CD4-positive, alpha-beta T cell treated with Interleukin-15 for 4 hours (primary cell): ENCODE data around the gene OPRL1.

Source experiments
- DNase-seq: peaks from one replicate; pipeline ENCODE4 v3.0.0-alpha.2; 2020; ENCODE audit warnings: low spot score

OPRL1 gene

DNA sequence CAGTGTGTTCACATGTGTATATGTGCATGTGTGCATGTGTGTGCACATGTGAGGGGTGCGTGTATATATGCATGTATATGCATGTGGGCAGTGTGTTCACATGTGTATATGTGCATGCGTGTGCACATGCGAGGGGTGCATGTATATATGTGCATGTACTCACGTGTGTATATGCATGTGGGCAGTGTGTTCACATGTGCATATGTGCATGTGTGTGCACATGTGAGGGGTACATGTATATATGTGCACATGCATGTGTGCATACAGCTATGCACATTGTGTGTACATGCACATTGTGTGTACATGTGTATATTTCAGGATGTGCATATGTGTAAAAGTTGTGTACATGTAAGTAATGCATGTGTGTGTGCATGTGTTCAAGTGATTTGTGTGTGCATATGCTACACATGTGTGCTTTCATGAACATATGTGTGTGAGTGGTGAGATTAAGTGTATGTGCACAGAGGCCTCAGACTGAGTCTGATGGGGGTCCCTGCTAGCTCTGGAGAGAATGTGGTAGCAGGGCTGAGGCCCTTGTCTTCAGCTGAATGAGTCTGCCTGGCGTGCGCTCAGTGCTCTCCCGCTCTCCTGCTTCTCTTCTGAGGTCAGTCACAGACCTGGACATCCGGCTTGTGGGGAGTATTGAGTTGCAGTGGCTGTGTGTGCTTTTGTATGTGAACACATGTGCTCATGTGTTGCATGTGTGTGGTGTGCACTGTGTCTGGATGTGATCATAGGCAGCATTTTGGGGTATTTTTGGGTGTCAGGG, 64.4 kb downstream of the OPRL1 start:
- DNase-seq, result no peak

DNA sequence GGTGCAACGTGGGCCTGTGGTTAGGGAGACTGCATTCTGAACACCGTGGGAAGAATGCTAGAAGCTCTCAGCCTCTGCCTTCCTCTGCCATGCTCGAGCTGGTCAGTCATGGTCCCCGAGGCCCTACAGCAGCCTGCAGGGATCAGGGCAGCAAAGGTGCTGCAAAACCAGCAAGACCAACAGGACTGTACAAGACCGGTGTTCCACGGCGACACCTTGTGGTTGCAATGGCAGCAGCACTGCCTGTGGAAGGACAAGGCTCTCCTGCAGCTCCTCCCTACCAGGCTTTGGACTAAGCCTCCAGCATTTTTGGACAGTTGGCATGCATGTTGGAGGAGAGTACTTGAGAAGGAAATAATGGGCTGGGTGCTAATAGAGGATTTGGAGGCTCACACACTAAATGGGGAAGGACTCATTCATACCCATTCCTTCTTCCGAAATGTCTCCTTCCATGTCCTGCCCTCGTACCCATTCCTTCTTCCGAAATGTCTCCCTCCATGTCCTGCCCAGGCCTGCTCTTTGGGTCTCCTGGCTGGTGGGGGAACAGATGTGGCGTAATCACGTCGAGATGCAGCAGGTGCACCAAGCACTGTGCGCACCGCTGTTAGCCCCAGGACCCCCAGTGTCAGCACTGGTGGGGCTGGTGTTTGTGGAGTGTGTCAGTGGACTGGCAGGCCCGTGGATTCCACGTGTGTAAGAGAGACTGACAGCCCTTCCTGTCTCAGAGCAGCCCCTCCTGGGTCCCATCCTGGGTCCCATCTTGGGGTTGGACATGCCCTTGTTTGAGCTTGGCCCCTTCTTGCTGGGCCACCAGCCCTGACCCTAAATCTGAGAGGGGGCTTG, 65.8 kb downstream of the OPRL1 start:
- no peak for DNase-seq

DNA sequence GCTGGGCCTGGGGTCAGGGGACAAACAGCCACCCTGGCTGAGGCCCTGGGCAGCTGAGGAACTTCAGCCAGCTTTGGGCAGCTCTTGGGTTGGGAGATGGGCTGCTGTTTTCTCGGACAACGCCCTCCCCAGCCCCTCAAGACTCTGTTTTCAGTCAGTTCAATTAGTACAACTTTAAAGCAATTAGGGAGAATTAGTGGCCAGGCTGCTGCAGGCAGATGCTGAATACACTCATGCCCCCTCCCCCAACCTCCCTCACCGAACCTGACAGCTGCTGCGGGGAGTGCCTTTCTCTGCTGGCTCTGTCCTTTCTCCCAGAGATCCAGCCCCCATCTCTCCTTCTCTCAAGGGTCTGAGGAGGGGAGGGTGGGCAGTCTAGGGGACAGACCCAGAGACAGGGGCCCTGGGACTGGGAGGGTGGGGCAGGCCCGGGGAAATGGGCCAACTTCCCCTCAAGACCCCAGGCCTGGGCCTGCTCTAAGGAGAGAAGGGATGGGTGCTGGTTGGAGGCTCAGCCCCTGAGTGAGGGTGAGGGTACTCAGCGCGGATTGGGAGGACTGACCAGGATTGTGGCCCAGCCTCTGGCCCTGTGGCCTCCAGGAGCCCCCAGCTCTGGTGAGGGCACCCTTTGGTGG, 66.5 kb downstream of the OPRL1 start:
- no peak for DNase-seq

DNA sequence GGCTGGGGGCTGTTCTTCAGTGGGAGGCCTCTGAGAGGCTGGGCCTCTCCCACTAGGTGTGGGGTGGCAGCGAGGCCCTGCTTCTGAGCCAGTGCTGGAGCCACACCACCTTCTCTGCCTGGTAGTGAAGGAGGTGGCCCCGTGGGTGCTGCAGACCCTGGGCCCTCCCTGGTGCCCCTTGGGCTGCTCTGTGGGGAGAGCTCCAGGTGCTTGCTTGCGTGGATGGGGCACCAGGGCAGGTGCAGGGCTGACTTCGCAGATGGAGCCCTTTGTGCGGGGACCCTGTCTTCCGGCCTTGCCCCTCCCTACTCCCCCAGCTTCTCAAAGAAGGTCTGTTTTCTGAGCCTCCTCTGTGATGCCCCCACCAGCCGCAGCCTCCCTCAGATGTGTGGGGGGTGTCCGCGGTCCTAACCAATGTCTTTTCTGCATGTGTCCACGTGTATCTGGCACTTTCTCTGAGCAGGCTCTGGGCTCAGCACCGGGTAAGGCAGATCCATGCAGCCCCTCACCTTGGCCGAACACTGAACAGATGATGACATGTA, 67.1 kb downstream of the OPRL1 start:
- no peak for DNase-seq

GRCh38 chr20:64148581-64148980, 68.7 kb downstream of the OPRL1 start:
- DNase-seq, result no peak

DNA sequence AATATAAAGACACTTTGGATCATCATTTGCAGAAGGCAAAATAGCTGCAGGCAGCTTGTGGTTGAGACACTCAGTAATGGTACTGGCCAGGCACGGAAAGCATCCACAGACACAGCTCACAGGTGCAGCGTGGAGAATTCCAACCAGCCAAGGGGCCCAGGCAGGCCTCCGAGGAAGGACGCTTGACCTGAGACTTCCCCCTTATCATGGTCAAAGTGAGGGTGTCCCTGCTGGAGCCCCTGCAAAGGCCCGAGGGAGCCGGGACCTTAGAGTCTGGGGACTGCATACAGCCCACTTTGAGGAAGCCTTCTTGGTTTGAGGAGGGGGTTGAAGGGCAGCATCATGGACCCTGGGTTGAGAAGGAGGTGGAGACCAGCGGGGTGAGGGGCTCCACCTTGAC, 69.3 kb downstream of the OPRL1 start:
- no peak for DNase-seq

DNA sequence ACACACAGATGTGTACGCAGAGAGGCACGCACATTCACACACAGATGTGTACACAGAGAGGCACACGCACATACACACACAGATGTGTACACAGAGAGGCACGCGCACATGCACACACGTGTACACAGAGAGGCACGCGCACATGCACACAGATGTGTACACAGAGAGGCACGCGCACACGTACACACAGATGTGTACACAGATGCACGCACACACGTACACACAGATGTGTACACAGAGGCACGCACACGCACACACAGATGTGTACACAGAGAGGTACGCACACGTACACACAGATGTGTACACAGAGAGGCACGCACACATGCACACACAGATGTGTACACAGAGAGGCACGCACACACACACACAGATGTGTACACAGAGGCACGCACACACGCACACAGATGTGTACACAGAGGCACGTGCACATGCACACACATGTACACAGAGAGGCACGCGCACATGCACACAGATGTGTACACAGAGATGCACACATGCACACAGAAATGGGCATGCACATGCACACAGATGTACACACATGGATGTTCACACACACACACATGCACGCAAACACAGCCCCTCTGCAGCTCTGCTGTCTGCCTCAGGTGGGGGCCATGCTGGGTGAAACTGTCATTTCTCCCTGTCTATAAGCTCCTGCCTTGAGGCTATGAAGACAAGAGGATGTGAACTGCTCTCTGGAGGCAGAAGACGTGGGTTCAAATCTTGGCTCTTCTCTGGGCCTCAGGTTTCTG, 70.1 kb downstream of the OPRL1 start:
- DNase-seq, result no peak
